ENCODE data around the gene ACER2. TPM values are rescaled to one million over a fixed set of nuclear protein-coding genes. Genes with fewer than 3 reads are reported as not detected.

Gene ACER2
- total RNA-seq, 1 donor from 2014 or later: 9.6 TPM

- Mint-ChIP-seq H3K4me1 (ENCODE audit: unreplicated experiment) (peaks cover 14% of the 10 kb centered on the region), H3K4me3 (ENCODE audit: unreplicated experiment) (no peak overlapping the region), H3K27ac (ENCODE audit: unreplicated experiment) (no peak overlapping the region), H3K9me3 (ENCODE audit: unreplicated experiment) (no peaks in the 10 kb centered on the region), H3K36me3 (ENCODE audit: low read depth, unreplicated experiment) (peaks cover 18% of the 10 kb centered on the region), H3K27me3 (ENCODE audit: unreplicated experiment) (peaks cover 6% of the 10 kb centered on the region)
- TF ChIP-seq CTCF (IDR thresholded peaks at IDR 0.05; ENCODE audit: unreplicated experiment): no peak
- DNase-seq (ENCODE audit: low spot score): no peak
Measured at GRCh38 chr9:19445452-19445851, 36.6 kb downstream of the ACER2 start.

- no peak overlapping the region for H3K4me3 Mint-ChIP-seq (ENCODE audit: unreplicated experiment)
- no peak for TF ChIP-seq CTCF (IDR thresholded peaks at IDR 0.05; ENCODE audit: unreplicated experiment)
Measured at GRCh38 chr9:19446361-19446861, 37.6 kb downstream of the ACER2 start.

GRCh38 chr9:19451240-19452087 lies 42.7 kb downstream of the ACER2 start:
- H3K4me1 Mint-ChIP-seq (ENCODE audit: unreplicated experiment): no peaks in the 10 kb centered on the region
- no peak for TF ChIP-seq CTCF (IDR thresholded peaks at IDR 0.05; ENCODE audit: unreplicated experiment)

More at GRCh38 chr9:19446361-19446861, 37.6 kb downstream of the ACER2 start:
- H3K36me3 Mint-ChIP-seq (ENCODE audit: low read depth, unreplicated experiment): peaks cover 14% of the 10 kb centered on the region
- H3K27ac Mint-ChIP-seq (ENCODE audit: unreplicated experiment): no peak overlapping the region
- H3K27me3 Mint-ChIP-seq (ENCODE audit: unreplicated experiment): peaks cover 4% of the 10 kb centered on the region
- no peaks in the 10 kb centered on the region for H3K9me3 Mint-ChIP-seq (ENCODE audit: unreplicated experiment)
- peaks cover 14% of the 10 kb centered on the region for H3K4me1 Mint-ChIP-seq (ENCODE audit: unreplicated experiment)
- DNase-seq (ENCODE audit: low spot score): no peak

GRCh38 chr9:19456426-19456825 lies 47.6 kb downstream of the ACER2 start:
- peaks cover 8% of the 10 kb centered on the region for H3K4me1 Mint-ChIP-seq (ENCODE audit: unreplicated experiment)
- TF ChIP-seq CTCF (IDR thresholded peaks at IDR 0.05; ENCODE audit: unreplicated experiment): no peak
- no peak overlapping the region for H3K4me3 Mint-ChIP-seq (ENCODE audit: unreplicated experiment)
- DNase-seq (ENCODE audit: low spot score): no peak
- no peak overlapping the region for H3K27ac Mint-ChIP-seq (ENCODE audit: unreplicated experiment)
- no peaks in the 10 kb centered on the region for H3K27me3 Mint-ChIP-seq (ENCODE audit: unreplicated experiment)
- no peaks in the 10 kb centered on the region for H3K9me3 Mint-ChIP-seq (ENCODE audit: unreplicated experiment)
- H3K36me3 Mint-ChIP-seq (ENCODE audit: low read depth, unreplicated experiment): no peaks in the 10 kb centered on the region

More at GRCh38 chr9:19451240-19452087, 42.7 kb downstream of the ACER2 start:
- no peak overlapping the region for H3K4me3 Mint-ChIP-seq (ENCODE audit: unreplicated experiment)
- no peak for DNase-seq (ENCODE audit: low spot score)
- H3K27me3 Mint-ChIP-seq (ENCODE audit: unreplicated experiment): no peaks in the 10 kb centered on the region
- no peak overlapping the region for H3K27ac Mint-ChIP-seq (ENCODE audit: unreplicated experiment)
- H3K9me3 Mint-ChIP-seq (ENCODE audit: unreplicated experiment): no peaks in the 10 kb centered on the region
- no peaks in the 10 kb centered on the region for H3K36me3 Mint-ChIP-seq (ENCODE audit: low read depth, unreplicated experiment)
